OCI-LY1 (cell line): Measurements from ENCODE around the gene ELOVL2.

Source experiments
- H2AFZ ChIP-seq: fragments of 200-600 bp; sonication (generic), shearing (Covaris generic); 2 replicates; pipeline ENCODE4 v1.6.0; 2014; ENCODE audit warnings: antibody characterized with exemption, mild to moderate bottlenecking, low read length
- H3F3A ChIP-seq: fragments of 200-600 bp; sonication (generic), shearing (Covaris generic); 2 replicates; pipeline ENCODE4 v1.6.0; 2014; ENCODE audit warnings: mild to moderate bottlenecking, antibody characterized with exemption, low read length, moderate library complexity; ENCODE audit not compliant: insufficient read depth
- H3K27ac ChIP-seq: fragments of 200-600 bp; sonication (generic); 2 replicates; pipeline ENCODE4 v1.5.1; 2014; ENCODE audit warnings: low read length, mixed run types, mild to moderate bottlenecking, low read depth; ENCODE audit not compliant: poor library complexity, severe bottlenecking
- H3K27me3 ChIP-seq: fragments of 200-600 bp; sonication (generic); 2 replicates; pipeline ENCODE4 v1.6.0; 2014; ENCODE audit warnings: antibody characterized with exemption, mild to moderate bottlenecking, low read length, moderate library complexity; ENCODE audit not compliant: insufficient read depth
- H3K36me3 ChIP-seq: fragments of 200-600 bp; sonication (generic); 2 replicates; pipeline ENCODE4 v1.6.1; 2014; ENCODE audit warnings: mild to moderate bottlenecking, antibody characterized with exemption, low read length, moderate library complexity, mixed read lengths; ENCODE audit not compliant: insufficient read depth
- H3K4me1 ChIP-seq: fragments of 200-600 bp; sonication (generic); 2 replicates; pipeline ENCODE4 v1.5.1; 2014; ENCODE audit warnings: mild to moderate bottlenecking, low read length, moderate library complexity; ENCODE audit not compliant: insufficient read depth, severe bottlenecking
- H3K4me2 ChIP-seq: fragments of 200-600 bp; sonication (generic), shearing (Covaris generic); 2 replicates; pipeline ENCODE4 v1.6.1; 2014; ENCODE audit warnings: low read length
- H3K4me3 ChIP-seq: fragments of 200-600 bp; sonication (generic); 2 replicates; pipeline ENCODE4 v1.5.1; 2014; ENCODE audit warnings: low read length, low read depth, mild to moderate bottlenecking, mixed read lengths; ENCODE audit not compliant: poor library complexity, severe bottlenecking
- H3K79me2 ChIP-seq: fragments of 200-600 bp; shearing (Covaris generic); 2 replicates; pipeline ENCODE4 v1.6.1; 2016; ENCODE audit warnings: mixed run types, low read length, mixed read lengths; ENCODE audit not compliant: insufficient read depth
- H3K9ac ChIP-seq: fragments of 200-600 bp; sonication (generic), shearing (Covaris generic); 2 replicates; pipeline ENCODE4 v1.6.1; 2014; ENCODE audit warnings: mild to moderate bottlenecking, low read length, mixed read lengths
- H3K9me2 ChIP-seq: fragments of 200-600 bp; sonication (generic), shearing (Covaris generic); 2 replicates; pipeline ENCODE4 v1.6.1; 2014; ENCODE audit warnings: low read depth, mild to moderate bottlenecking, low read length, mixed read lengths
- H3K9me3 ChIP-seq: fragments of 200-600 bp; shearing (Covaris generic); 2 replicates; pipeline ENCODE4 v1.6.1; 2014; ENCODE audit warnings: low read length, mixed read lengths
- H4K20me1 ChIP-seq: fragments of 200-600 bp; sonication (generic), shearing (Covaris generic); 2 replicates; pipeline ENCODE4 v1.6.0; 2016; ENCODE audit warnings: mild to moderate bottlenecking, low read length; ENCODE audit not compliant: insufficient read depth
- EZH2 ChIP-seq: fragments of 200-600 bp; sonication (generic), shearing (Covaris generic); IDR thresholded peaks from 2 replicates; pipeline ENCODE4 v1.8.0; 2017; ENCODE audit warnings: borderline replicate concordance, mixed run types, mild to moderate bottlenecking, antibody characterized with exemption, low read length, moderate library complexity, mixed read lengths
- TF ChIP-seq, protein P1 (sequence below): fragments of 200-600 bp; sonication (generic), shearing (Covaris generic); IDR thresholded peaks from 2 replicates; pipeline ENCODE4 v1.5.1; 2017; ENCODE audit warnings: mild to moderate bottlenecking, antibody characterized with exemption, low read length, moderate library complexity, mixed read lengths

ELOVL2 gene

DNA sequence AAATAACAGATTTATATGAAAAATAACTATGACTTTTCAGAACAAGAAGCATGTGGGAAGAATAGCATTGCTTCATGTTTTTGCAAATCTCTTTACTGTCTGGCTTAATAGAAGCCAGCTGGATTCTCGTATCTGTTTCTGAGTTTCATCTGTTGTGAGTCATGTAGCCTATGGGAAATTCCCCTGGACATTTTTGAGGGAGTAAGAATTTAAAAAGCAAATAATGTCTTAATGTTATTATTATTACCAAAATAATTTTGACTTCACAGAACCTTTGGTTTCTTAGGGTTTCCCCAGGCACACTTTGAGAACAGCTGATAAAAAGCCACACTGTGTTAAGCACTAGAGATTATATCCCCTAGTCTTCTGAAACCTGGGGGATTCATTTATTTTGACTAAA is 81.4 kb downstream of the ELOVL2 start:
- H3K4me1 ChIP-seq: no peaks in the 10 kb centered on the region
- no peak overlapping the region for H3K4me3 ChIP-seq
- H3K27ac ChIP-seq: no peak overlapping the region
- H3K9ac ChIP-seq: no peak overlapping the region
- no peaks in the 10 kb centered on the region for H3K79me2 ChIP-seq
- no peaks in the 10 kb centered on the region for H3K9me2 ChIP-seq
- TF ChIP-seq EZH2: no peak
- TF ChIP-seq, protein P1, sequence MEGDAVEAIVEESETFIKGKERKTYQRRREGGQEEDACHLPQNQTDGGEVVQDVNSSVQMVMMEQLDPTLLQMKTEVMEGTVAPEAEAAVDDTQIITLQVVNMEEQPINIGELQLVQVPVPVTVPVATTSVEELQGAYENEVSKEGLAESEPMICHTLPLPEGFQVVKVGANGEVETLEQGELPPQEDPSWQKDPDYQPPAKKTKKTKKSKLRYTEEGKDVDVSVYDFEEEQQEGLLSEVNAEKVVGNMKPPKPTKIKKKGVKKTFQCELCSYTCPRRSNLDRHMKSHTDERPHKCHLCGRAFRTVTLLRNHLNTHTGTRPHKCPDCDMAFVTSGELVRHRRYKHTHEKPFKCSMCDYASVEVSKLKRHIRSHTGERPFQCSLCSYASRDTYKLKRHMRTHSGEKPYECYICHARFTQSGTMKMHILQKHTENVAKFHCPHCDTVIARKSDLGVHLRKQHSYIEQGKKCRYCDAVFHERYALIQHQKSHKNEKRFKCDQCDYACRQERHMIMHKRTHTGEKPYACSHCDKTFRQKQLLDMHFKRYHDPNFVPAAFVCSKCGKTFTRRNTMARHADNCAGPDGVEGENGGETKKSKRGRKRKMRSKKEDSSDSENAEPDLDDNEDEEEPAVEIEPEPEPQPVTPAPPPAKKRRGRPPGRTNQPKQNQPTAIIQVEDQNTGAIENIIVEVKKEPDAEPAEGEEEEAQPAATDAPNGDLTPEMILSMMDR: no peak
- no peaks in the 10 kb centered on the region for H4K20me1 ChIP-seq
- H3K36me3 ChIP-seq: no peaks in the 10 kb centered on the region
- no peaks in the 10 kb centered on the region for H3K27me3 ChIP-seq
- H3F3A ChIP-seq: no peaks in the 10 kb centered on the region
- no peaks in the 10 kb centered on the region for H3K9me3 ChIP-seq
- H2AFZ ChIP-seq: no peak overlapping the region
- no peak overlapping the region for H3K4me2 ChIP-seq

DNA sequence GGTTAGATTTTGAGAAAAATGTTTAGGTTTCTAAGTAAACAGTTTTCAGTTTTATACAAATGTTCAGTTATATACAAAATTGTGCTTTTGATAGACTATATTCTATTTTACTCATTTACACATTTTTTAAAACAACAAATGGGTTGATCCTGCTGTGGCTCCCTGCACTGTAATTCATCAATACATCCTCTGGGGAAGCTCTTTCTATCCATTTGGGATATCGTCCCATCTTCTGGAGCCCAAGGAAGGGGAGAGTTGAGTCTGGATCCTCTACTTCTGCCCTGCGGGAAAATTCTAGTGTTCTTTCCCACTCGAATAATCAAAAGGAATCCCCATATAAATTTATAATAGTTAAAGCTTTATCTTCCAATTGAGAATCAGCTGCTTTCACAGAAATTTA is 82.3 kb downstream of the ELOVL2 start:
- Histone ChIP-seq H3K79me2 (no peaks in the 10 kb centered on the region), H3K9ac (no peak overlapping the region), H3K9me3 (no peaks in the 10 kb centered on the region), H3K9me2 (no peaks in the 10 kb centered on the region), H3K27me3 (no peaks in the 10 kb centered on the region), H3F3A (no peaks in the 10 kb centered on the region), H3K36me3 (no peaks in the 10 kb centered on the region), H2AFZ (no peak overlapping the region), H3K27ac (no peak overlapping the region), H3K4me3 (no peak overlapping the region), H3K4me1 (no peaks in the 10 kb centered on the region), H3K4me2 (no peak overlapping the region), H4K20me1 (no peaks in the 10 kb centered on the region)
- TF ChIP-seq EZH2: no peak
- TF ChIP-seq, protein P1: no peak

DNA sequence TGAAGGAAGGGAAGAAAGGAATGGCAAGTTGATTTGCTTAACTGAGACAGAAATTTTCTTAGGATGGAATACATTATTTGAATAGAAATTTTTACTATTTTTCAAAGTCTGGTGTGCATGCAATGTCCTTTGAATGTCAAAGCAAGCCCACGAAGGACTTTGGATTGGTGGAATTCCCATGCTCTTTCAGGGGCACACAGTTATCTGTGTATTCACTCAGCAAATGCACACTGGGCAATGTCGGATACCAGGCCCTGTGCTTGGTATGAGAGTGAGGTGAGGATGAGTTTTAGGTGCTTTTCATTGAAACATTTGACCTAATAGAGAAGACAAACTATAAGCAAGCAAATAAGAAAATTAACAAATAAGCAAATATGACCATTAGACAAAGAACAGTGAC is 83.9 kb downstream of the ELOVL2 start:
- Histone ChIP-seq H3K27me3 (no peaks in the 10 kb centered on the region), H3K79me2 (no peaks in the 10 kb centered on the region), H3K9ac (no peak overlapping the region), H3K4me3 (no peak overlapping the region), H3K27ac (no peak overlapping the region), H3K36me3 (no peaks in the 10 kb centered on the region), H2AFZ (no peak overlapping the region), H3K4me2 (no peak overlapping the region), H3K9me2 (no peaks in the 10 kb centered on the region), H4K20me1 (no peaks in the 10 kb centered on the region), H3F3A (no peaks in the 10 kb centered on the region), H3K9me3 (no peaks in the 10 kb centered on the region), H3K4me1 (no peaks in the 10 kb centered on the region)
- TF ChIP-seq, protein P1: no peak
- no peak for TF ChIP-seq EZH2
